Ascending aorta (tissue), 2 donors: ENCODE results near the gene PPAT. TPM values are rescaled to one million over a fixed set of nuclear protein-coding genes. Genes with fewer than 3 reads are reported as not detected.
"Not testable (repeated sequence)": the region's sequence is repeated elsewhere in the genome, so short reads cannot be mapped to it uniquely, and the experiment has no call there.

Source experiments
- DNase-seq, 2 donors: peaks; one replicate each; pipeline ENCODE4 v3.0.0-alpha.2; 2019; ENCODE audit warnings: low spot score in 2 of 2
- H3K27ac ChIP-seq, 2 donors: fragments of 200-600 bp; sonication (generic); one replicate each; pipeline ENCODE4 v1.5.1; 2016 to 2017; ENCODE audit warnings: mild to moderate bottlenecking in 1 of 2
- H3K27me3 ChIP-seq: fragments of 200-600 bp; sonication (generic); one replicate; pipeline ENCODE4 v1.5.1; 2017
- H3K36me3 ChIP-seq, 2 donors: fragments of 200-600 bp; sonication (generic); one replicate each; pipeline ENCODE4 v1.5.1; 2016
- H3K4me1 ChIP-seq, 2 donors: fragments of 200-600 bp; sonication (generic); one replicate each; pipeline ENCODE4 v1.5.1; 2016 to 2017; ENCODE audit warnings: mild to moderate bottlenecking in 1 of 2
- H3K4me3 ChIP-seq, 2 donors: fragments of 200-600 bp; sonication (generic); one replicate each; pipeline ENCODE4 v1.5.1; 2016 to 2017; ENCODE audit warnings: mild to moderate bottlenecking in 1 of 2
- H3K9me3 ChIP-seq, 2 donors: fragments of 200-600 bp; sonication (generic); one replicate each; pipeline ENCODE4 v1.5.1; 2016
- CTCF ChIP-seq, 3 experiments: fragments of 200-600 bp in 2 of 3; fragments of 450-650 bp in 1 of 3; sonication (generic) in 2 of 3; IDR thresholded peaks; one replicate each; pipeline ENCODE4 v1.5.1; 2016 to 2019; ENCODE audit warnings: antibody characterized with exemption in 3 of 3, mild to moderate bottlenecking in 1 of 3, moderate library complexity in 1 of 3
- intact Hi-C: fragments of 100-400 bp; cut with DNase I; formaldehyde crosslinking; loops from one replicate; pipeline ENCODE4 v1.15.1; 2023
- total RNA-seq: library from RNA; depleted of rRNA; stranded (reverse); fragments of >200 nt; gene quantifications from one replicate; pipeline ENCODE4 v1.1.0, GENCODE V29; 2016

Gene PPAT
- total RNA-seq, 1 donor from 2014 or later: 3.6 TPM

- H3K4me1 ChIP-seq: peaks cover 8 to 22% of the 10 kb centered on the region in 2 donors
- intact Hi-C loops: loop anchor here (10.0 kb wide), 1 partner anchor 440 kb away; the partner anchor contains the start of gene REST
- H3K9me3 ChIP-seq: no peaks in the 10 kb centered on the region
- no peak overlapping the region for H3K4me3 ChIP-seq
- no peak for DNase-seq
- no peaks in the 10 kb centered on the region for H3K27me3 ChIP-seq
- peaks cover 7 to 28% of the 10 kb centered on the region in 2 donors for H3K36me3 ChIP-seq
- no peak overlapping the region for H3K27ac ChIP-seq
- TF ChIP-seq CTCF (IDR thresholded peaks at IDR 0.05): no peak
Measured at GRCh38 chr4:56464581-56464980, 29.2 kb upstream of the PPAT start.

- peaks cover 8 to 19% of the 10 kb centered on the region in 2 donors for H3K4me1 ChIP-seq
- H3K4me3 ChIP-seq: no peak overlapping the region
- H3K27ac ChIP-seq: no peak overlapping the region
- intact Hi-C loops: loop anchor here (10.0 kb wide), 1 partner anchor 441 kb away; the partner anchor contains the start of gene REST
- no peaks in the 10 kb centered on the region for H3K9me3 ChIP-seq
- DNase-seq: no peak
- H3K27me3 ChIP-seq: no peaks in the 10 kb centered on the region
- peaks cover 7 to 29% of the 10 kb centered on the region in 2 donors for H3K36me3 ChIP-seq
- no peak for TF ChIP-seq CTCF (IDR thresholded peaks at IDR 0.05)
Measured at GRCh38 chr4:56463711-56464110, 28.3 kb upstream of the PPAT start.

DNA sequence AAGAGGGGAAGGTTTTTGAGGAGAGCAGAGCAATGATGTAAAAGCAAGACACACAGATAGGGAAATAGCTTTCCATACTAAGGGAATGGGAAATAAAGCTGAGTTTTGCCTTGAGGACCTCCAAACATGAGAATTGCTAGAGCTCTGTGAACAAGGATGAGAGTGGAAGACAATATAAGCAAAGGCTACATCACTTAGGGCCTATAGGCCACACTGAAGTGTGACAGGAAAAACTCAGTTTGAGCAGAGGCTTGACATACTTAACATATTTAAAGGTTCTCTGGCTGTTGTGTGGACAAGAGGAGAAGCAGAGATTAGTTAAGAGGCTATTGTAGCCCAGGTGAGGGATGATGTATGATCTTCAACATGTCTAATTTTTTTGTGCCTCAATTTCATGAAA lies 26.7 kb upstream of the PPAT start:
- H3K9me3 ChIP-seq: no peaks in the 10 kb centered on the region
- H3K27me3 ChIP-seq: no peaks in the 10 kb centered on the region
- DNase-seq: no peak
- H3K27ac ChIP-seq: no peak overlapping the region
- H3K36me3 ChIP-seq: peaks cover 7 to 33% of the 10 kb centered on the region in 2 donors
- TF ChIP-seq CTCF (IDR thresholded peaks at IDR 0.05): no peak
- intact Hi-C loops: loop anchor here (10.0 kb wide), 1 partner anchor 443 kb away; the partner anchor contains the start of gene REST
- no peak overlapping the region for H3K4me3 ChIP-seq
- H3K4me1 ChIP-seq: peaks cover 8 to 13% of the 10 kb centered on the region in 2 donors

DNA sequence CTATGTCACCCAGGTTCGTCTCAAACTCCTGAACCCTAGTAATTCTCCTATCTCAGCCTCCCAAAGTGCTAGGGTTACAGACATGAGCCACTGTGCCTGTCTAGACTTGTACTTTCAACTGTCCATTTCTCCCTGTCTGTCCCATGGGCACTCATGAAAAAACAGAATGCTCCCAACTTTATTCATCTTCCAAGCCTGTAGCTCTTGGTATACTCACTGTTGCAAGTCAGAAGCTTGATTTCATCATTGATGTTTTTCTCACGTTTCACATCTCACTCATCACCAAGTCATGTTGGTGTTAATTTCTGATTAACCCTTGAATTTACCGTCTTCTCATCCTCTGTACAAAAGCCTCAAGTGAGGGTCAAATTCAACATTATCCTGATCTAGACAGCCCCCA lies 24.7 kb upstream of the PPAT start:
- intact Hi-C loops: loop anchor here (10.0 kb wide), 1 partner anchor 445 kb away; the partner anchor contains the start of gene REST
- Histone ChIP-seq H3K9me3 (no peaks in the 10 kb centered on the region), H3K27ac (no peak overlapping the region), H3K36me3 (peaks cover 7 to 47% of the 10 kb centered on the region in 2 donors), H3K4me1 (peaks cover 0 to 3% of the 10 kb centered on the region in 2 donors), H3K27me3 (no peaks in the 10 kb centered on the region), H3K4me3 (no peak overlapping the region)
- no peak for TF ChIP-seq CTCF (IDR thresholded peaks at IDR 0.05)
- DNase-seq: no peak

DNA sequence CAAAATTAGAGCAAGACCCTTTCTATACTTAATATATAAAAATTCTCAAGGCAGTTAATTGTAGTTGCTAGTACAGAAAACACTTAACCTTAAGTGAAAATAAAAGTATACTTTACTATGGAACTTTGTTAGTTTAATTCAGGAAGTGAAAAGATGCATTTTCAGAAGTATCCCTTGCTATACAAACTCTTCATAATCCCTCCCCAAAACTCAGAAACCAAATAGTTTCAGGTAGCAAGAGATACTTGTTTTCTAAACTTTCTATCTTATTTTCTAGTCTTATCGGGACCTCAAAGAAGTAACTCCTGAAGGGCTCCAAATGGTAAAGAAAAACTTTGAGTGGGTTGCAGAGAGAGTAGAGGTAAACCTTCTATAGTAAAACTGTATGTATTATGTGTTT lies 14.9 kb upstream of the PPAT start:
- H3K27ac ChIP-seq: no peak overlapping the region

DNA sequence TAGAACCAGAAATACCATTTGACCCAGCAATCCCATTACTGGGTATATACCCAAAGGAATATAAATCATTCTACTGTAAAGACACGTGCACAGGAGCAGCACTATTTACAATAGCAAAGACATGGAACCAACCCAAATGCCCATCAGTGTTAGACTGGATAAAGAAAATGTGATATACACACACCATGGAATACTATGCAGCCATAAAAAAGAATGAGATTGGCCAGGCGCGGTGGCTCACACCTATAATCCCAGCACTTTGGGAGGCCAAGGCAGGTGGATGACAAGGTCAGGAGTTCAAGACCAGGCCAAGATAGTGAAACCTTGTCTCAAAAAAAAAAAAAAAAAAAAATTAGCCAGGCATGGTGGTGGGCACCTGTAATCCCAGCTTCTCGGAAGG lies 14.1 kb upstream of the PPAT start:
- not testable (repeated sequence) for H3K27me3 ChIP-seq

More for the DNA sequence above, 14.9 kb upstream of the PPAT start:
- intact Hi-C loops: no loop called here
- Histone ChIP-seq H3K4me3 (no peak overlapping the region), H3K4me1 (no peaks in the 10 kb centered on the region), H3K36me3 (peaks cover 4 to 53% of the 10 kb centered on the region in 2 donors), H3K9me3 (no peaks in the 10 kb centered on the region), H3K27me3 (no peaks in the 10 kb centered on the region)
- TF ChIP-seq CTCF (IDR thresholded peaks at IDR 0.05): no peak
- DNase-seq: no peak

More for the DNA sequence above, 14.1 kb upstream of the PPAT start:
- H3K4me3 ChIP-seq, DNase-seq, H3K4me1 ChIP-seq, H3K9me3 ChIP-seq, H3K27ac ChIP-seq, intact Hi-C loops: not testable (repeated sequence)
- H3K36me3 ChIP-seq: peaks cover 4 to 44% of the 10 kb centered on the region in 2 donors
